ENCODE measurements around the gene PMM2. TPM values are rescaled to one million over a fixed set of nuclear protein-coding genes. Genes with fewer than 3 reads are reported as not detected.

PMM2 gene
- total RNA-seq, 1 experiment from 2014 or later: 53.3 TPM

GRCh38 chr16:8762254-8762653 lies 35.4 kb upstream of the PMM2 start (continued):
- TF ChIP-seq REST (IDR thresholded peaks at IDR 0.05; ENCODE audit: low read depth): no peak

- no peak for TF ChIP-seq CEBPB (IDR thresholded peaks at IDR 0.05; ENCODE audit: low read depth)
- TF ChIP-seq CTCF (IDR thresholded peaks at IDR 0.05 in 2 of 3, conservative IDR thresholded peaks at IDR 0.05 in 1 of 3; ENCODE audit: borderline replicate concordance in 1 of 3, insufficient read depth in 1 of 3, low read depth in 2 of 3, low read length in 2 of 3): no peak
- H3K9me3 ChIP-seq (ENCODE audit: control insufficient read depth in 1 of 2, insufficient read depth in 1 of 2, low read depth in 1 of 2, low read length in 2 of 2): no peaks in the 10 kb centered on the region
- BruUV-seq (replicated peaks): no TSS peak
- H3K9me2 ChIP-seq (ENCODE audit: insufficient read depth): no peaks in the 10 kb centered on the region
- intact Hi-C loops (cut with micrococcal nuclease): no loop called here
- H4K20me1 ChIP-seq (ENCODE audit: insufficient read depth): no peaks in the 10 kb centered on the region
- H3K9ac ChIP-seq (ENCODE audit: low read length): no peak overlapping the region
- ChIA-PET RAD21 (ENCODE audit: low non-redundant PET in 1 of 2, low total read pairs in 2 of 2, uncharacterized antibody in 2 of 2, unreplicated experiment in 2 of 2) (no interaction called here), POLR2A (no interaction called here), CTCF (no interaction called here)
- no peaks in the 10 kb centered on the region for H3K27me3 ChIP-seq (ENCODE audit: insufficient read depth, low read length)
- no peaks in the 10 kb centered on the region for H3K4me1 ChIP-seq (ENCODE audit: control insufficient read depth in 1 of 2, insufficient read depth in 2 of 2, low read length in 2 of 2)
- no peak overlapping the region for H3K4me2 ChIP-seq (ENCODE audit: low read length)
- no peak overlapping the region for H3K27ac ChIP-seq (ENCODE audit: low read depth, low read length)
- H3K36me3 ChIP-seq (ENCODE audit: control insufficient read depth in 1 of 2, insufficient read depth in 2 of 2, low read length in 2 of 2): no peaks in the 10 kb centered on the region
- no peak overlapping the region for H3K4me3 ChIP-seq (replicated peaks in 1 of 2; ENCODE audit: low read depth in 1 of 2, low read length in 2 of 2)
- no peak for ATAC-seq
- H2AFZ ChIP-seq (ENCODE audit: low read depth, low read length, poor library complexity, severe bottlenecking): no peak overlapping the region
- no peaks in the 10 kb centered on the region for H3K79me2 ChIP-seq (ENCODE audit: insufficient read depth, low read length)
- no peak for DNase-seq (ENCODE audit: low read depth, low spot score)
Observed at GRCh38 chr16:8763083-8763482, 34.6 kb upstream of the PMM2 start.

Measured in HCT116 (cell line).